EH (cell line): ENCODE results near the gene JAML.
A peak's percentile ranks its signal among the peaks of the same experiment; 100 is the strongest.

Experiments used
- DNase-seq: peaks from one replicate; pipeline ENCODE4 v3.0.0-alpha.2; 2015; ENCODE audit warnings: low read depth

Gene JAML

GRCh38 chr11:118145285-118146227 is 79.3 kb downstream of the JAML start:
- DNase-seq = peak; percentile 63

- no peak for DNase-seq
Observed at GRCh38 chr11:118144301-118145268, 80.2 kb downstream of the JAML start.
